Mesothelial cell of epicardium (in vitro differentiated cells): ENCODE results near the gene ADCK1. TPM values are rescaled to one million over a fixed set of nuclear protein-coding genes. Genes with fewer than 3 reads are reported as not detected.

ENCODE experiments used
- DNase-seq, 2 experiments: peaks; one replicate each; pipeline ENCODE4 v3.0.0; 2021; ENCODE audit warnings: low spot score in 2 of 2; ENCODE audit not compliant: unreplicated experiment in 2 of 2
- H3K27ac Mint-ChIP-seq: 2 replicates; pipeline ENCODE4 v1.8.0; 2021; ENCODE audit warnings: mixed read lengths
- H3K27me3 Mint-ChIP-seq: 2 replicates; pipeline ENCODE4 v1.8.0; 2021; ENCODE audit warnings: low read depth, mixed read lengths
- H3K36me3 Mint-ChIP-seq: 2 replicates; pipeline ENCODE4 v1.8.0; 2021; ENCODE audit warnings: mixed read lengths
- H3K4me1 Mint-ChIP-seq: 2 replicates; pipeline ENCODE4 v1.8.0; 2021; ENCODE audit warnings: mixed read lengths
- H3K4me3 Mint-ChIP-seq: 2 replicates; pipeline ENCODE4 v1.8.0; 2021; ENCODE audit warnings: mild to moderate bottlenecking, moderate library complexity, mixed read lengths
- H3K9me3 Mint-ChIP-seq: 2 replicates; pipeline ENCODE4 v1.8.0; 2021; ENCODE audit warnings: mixed read lengths
- CTCF ChIP-seq: fragments of 200-600 bp; sonication (generic); IDR thresholded peaks from one replicate; pipeline ENCODE4 v1.5.0; 2021; ENCODE audit warnings: antibody characterized with exemption; ENCODE audit not compliant: unreplicated experiment
- total RNA-seq: library from RNA; stranded (reverse); gene quantifications from 3 replicates; pipeline ENCODE4 v1.2.1, GENCODE V29; 2021

Gene ADCK1
- total RNA-seq, 1 donor from 2014 or later = 13.3 TPM

- peaks cover 38% of the 10 kb centered on the region for H3K4me1 Mint-ChIP-seq
- H3K4me3 Mint-ChIP-seq = no peak overlapping the region
- peaks cover 10% of the 10 kb centered on the region for H3K9me3 Mint-ChIP-seq
- no peak for DNase-seq
- TF ChIP-seq CTCF = no peak
- H3K27ac Mint-ChIP-seq = no peak overlapping the region
- peaks cover 11% of the 10 kb centered on the region for H3K36me3 Mint-ChIP-seq
- no peaks in the 10 kb centered on the region for H3K27me3 Mint-ChIP-seq
Measured at GRCh38 chr14:77920312-77920711, 120.4 kb downstream of the ADCK1 start.

- H3K9me3 Mint-ChIP-seq = peaks cover 10% of the 10 kb centered on the region
- no peaks in the 10 kb centered on the region for H3K27me3 Mint-ChIP-seq
- peaks cover 38% of the 10 kb centered on the region for H3K4me1 Mint-ChIP-seq
- H3K36me3 Mint-ChIP-seq = peaks cover 10% of the 10 kb centered on the region
- no peak overlapping the region for H3K27ac Mint-ChIP-seq
- TF ChIP-seq CTCF = no peak
- no peak for DNase-seq
- no peak overlapping the region for H3K4me3 Mint-ChIP-seq
Measured at GRCh38 chr14:77921818-77922217, 121.9 kb downstream of the ADCK1 start.

- Mint-ChIP-seq H3K4me3 (no peak overlapping the region), H3K27ac (peak overlapping the region; percentile 66), H3K36me3 (peaks cover 17% of the 10 kb centered on the region), H3K4me1 (peaks cover 37% of the 10 kb centered on the region), H3K9me3 (peaks cover 10% of the 10 kb centered on the region), H3K27me3 (no peaks in the 10 kb centered on the region)
- TF ChIP-seq CTCF = no peak
- DNase-seq = no peak
Measured at GRCh38 chr14:77923131-77923936, 123.4 kb downstream of the ADCK1 start.

GRCh38 chr14:77924141-77924948 is 124.4 kb downstream of the ADCK1 start:
- Mint-ChIP-seq H3K4me1 (peaks cover 35% of the 10 kb centered on the region), H3K27ac (no peak overlapping the region), H3K4me3 (no peak overlapping the region), H3K27me3 (no peaks in the 10 kb centered on the region), H3K9me3 (peaks cover 10% of the 10 kb centered on the region), H3K36me3 (peaks cover 17% of the 10 kb centered on the region)
- no peak for DNase-seq
- no peak for TF ChIP-seq CTCF

- H3K27me3 Mint-ChIP-seq = no peaks in the 10 kb centered on the region
- H3K27ac Mint-ChIP-seq = no peak overlapping the region
- no peak for TF ChIP-seq CTCF
- H3K4me3 Mint-ChIP-seq = no peak overlapping the region
- H3K36me3 Mint-ChIP-seq = peaks cover 14% of the 10 kb centered on the region
- peaks cover 27% of the 10 kb centered on the region for H3K4me1 Mint-ChIP-seq
- no peak for DNase-seq
- no peaks in the 10 kb centered on the region for H3K9me3 Mint-ChIP-seq
Measured at GRCh38 chr14:77926942-77927341, 127.0 kb downstream of the ADCK1 start.
